HepG2 (cell line): ENCODE measurements around the gene TPST2. TPM values are rescaled to one million over a fixed set of nuclear protein-coding genes. Genes with fewer than 3 reads are reported as not detected.

Experiments used
- ATAC-seq: fragments of 200-7000 bp; cut with Tn5 transposase; 3 replicates; pipeline ENCODE4 v1.9.1; 2020; ENCODE audit warnings: mild to moderate bottlenecking, moderate library complexity
- BruUV-seq: library from RNA; stranded (reverse); fragments of 400-500 nt; replicated peaks from 2 replicates; lab custom pipeline; 2021; lab: Mats Ljungman, UMichigan
- CTCF ChIA-PET: fragments of 300-600 bp; formaldehyde crosslinking; extraction: SDS; loops from one replicate; lab custom pipeline; 2021; ENCODE audit warnings: low total read pairs, inconsistent platforms, low intra/inter-chr PET ratio; lab: Yijun Ruan, JAX
- POLR2A ChIA-PET: fragments of 350-600 bp; sonication (Branson Sonifier 250); formaldehyde crosslinking; loops from one replicate; lab custom pipeline; 2020; ENCODE audit warnings: antibody characterized with exemption, inconsistent platforms; lab: Yijun Ruan, JAX
- DNase-seq: peaks from one replicate; pipeline ENCODE4 v3.0.0-alpha.2; 2015; ENCODE audit warnings: low spot score
- FAIRE-seq: peaks from 3 replicates; lab custom pipeline; 2011; peaks lifted over from hg19 to GRCh38; lab: Jason Lieb, UNC
- H2AFZ ChIP-seq: one replicate; pipeline ENCODE4 v1.6.1; 2011; ENCODE audit warnings: low read length, inconsistent platforms
- H3K27ac ChIP-seq: fragments of 300-600 bp; 3 replicates; pipeline ENCODE4 v1.8.0; 2011; ENCODE audit warnings: mixed run types, mild to moderate bottlenecking, mixed read lengths, low read length, inconsistent platforms; ENCODE audit not compliant: insufficient read depth; ENCODE audit errors: extremely low read length
- H3K27me3 ChIP-seq, 2 experiments: fragments of 200-600 bp in 1 of 2; 2 replicates in 1 of 2; 3 replicates in 1 of 2; pipeline versions ENCODE4 v1.6.0 to v1.8.0; 2011; ENCODE audit warnings: low read length in 2 of 2, mild to moderate bottlenecking in 2 of 2, moderate library complexity in 2 of 2, inconsistent platforms in 1 of 2; ENCODE audit not compliant: insufficient read depth in 2 of 2, control insufficient read depth in 1 of 2
- H3K36me3 ChIP-seq, 2 experiments: fragments of 200-600 bp in 1 of 2; replicated peaks in 1 of 2; 2 replicates in 1 of 2; 3 replicates in 1 of 2; pipeline versions ENCODE4 v1.5.1 to v1.8.0; 2011; ENCODE audit warnings: low read length in 2 of 2, inconsistent platforms in 1 of 2; ENCODE audit not compliant: insufficient read depth in 2 of 2, control insufficient read depth in 1 of 2
- H3K4me1 ChIP-seq: 2 replicates; pipeline ENCODE4 v1.5.1; 2012; ENCODE audit warnings: low read length, inconsistent platforms; ENCODE audit not compliant: insufficient read depth
- H3K4me2 ChIP-seq: 2 replicates; pipeline ENCODE4 v1.6.0; 2011; ENCODE audit warnings: low read depth, low read length, inconsistent platforms
- H3K4me3 ChIP-seq, 3 experiments: fragments of 200-600 bp in 1 of 3; sonication (generic), shearing (Covaris generic) in 1 of 3; replicated peaks in 1 of 3; 2 replicates each; pipeline ENCODE4 v1.5.1; 2011 to 2016; ENCODE audit warnings: low read length in 3 of 3, inconsistent platforms in 2 of 3, low read depth in 2 of 3, mild to moderate bottlenecking in 2 of 3, control low read depth in 1 of 3, mixed read lengths in 1 of 3; ENCODE audit not compliant: insufficient read depth in 1 of 3
- H3K79me2 ChIP-seq: one replicate; pipeline ENCODE4 v1.6.1; 2011; ENCODE audit warnings: low read length, inconsistent platforms; ENCODE audit not compliant: insufficient read depth
- H3K9ac ChIP-seq: 2 replicates; pipeline ENCODE4 v1.6.0; 2011; ENCODE audit warnings: mild to moderate bottlenecking, low read depth, low read length, inconsistent platforms; ENCODE audit not compliant: insufficient read depth
- H3K9me3 ChIP-seq: 2 replicates; pipeline ENCODE4 v1.5.1; 2012; ENCODE audit warnings: mild to moderate bottlenecking, low read length
- H4K20me1 ChIP-seq: 2 replicates; pipeline ENCODE4 v1.6.0; 2011; ENCODE audit warnings: inconsistent platforms, mild to moderate bottlenecking, low read length, moderate library complexity; ENCODE audit not compliant: insufficient read depth
- ATAD3A ChIP-seq: sonication (generic); formaldehyde crosslinking; IDR thresholded peaks from 2 replicates; pipeline ENCODE4 v1.4.0; 2020; ENCODE audit warnings: missing genetic modification reagents
- HOXA5 ChIP-seq: sonication (generic); formaldehyde crosslinking; IDR thresholded peaks from 2 replicates; pipeline ENCODE4 v1.4.0; 2020; ENCODE audit warnings: missing genetic modification reagents
- MNT ChIP-seq: fragments of 450-650 bp; IDR thresholded peaks from 2 replicates; pipeline ENCODE4 v1.6.1; 2016
- NFE2 ChIP-seq: sonication (generic); formaldehyde crosslinking; IDR thresholded peaks from 2 replicates; pipeline ENCODE4 v1.4.0; 2020; ENCODE audit warnings: missing genetic modification reagents
- RARA ChIP-seq: IDR thresholded peaks from 2 replicates; pipeline ENCODE4 v1.6.1; 2016; ENCODE audit warnings: missing genetic modification reagents, missing compliant biosample characterization
- SMC3 ChIP-seq: IDR thresholded peaks from 2 replicates; pipeline ENCODE4 v1.6.1; 2011; ENCODE audit warnings: low read length, improper control_type of control experiment
- TP53 ChIP-seq: sonication (generic); formaldehyde crosslinking; conservative IDR thresholded peaks from 2 replicates; pipeline ENCODE4 v1.4.0; 2020; ENCODE audit warnings: missing genetic modification reagents
- ZBTB7A ChIP-seq: sonication (generic); formaldehyde crosslinking; IDR thresholded peaks from 2 replicates; pipeline ENCODE4 v1.8.0; 2022; ENCODE audit warnings: mild to moderate bottlenecking, missing genetic modification reagents
- ZFP36L2 ChIP-seq: sonication (generic); formaldehyde crosslinking; IDR thresholded peaks from 2 replicates; pipeline ENCODE4 v1.4.0; 2020; ENCODE audit warnings: missing genetic modification reagents
- ZMYM2 ChIP-seq: sonication (generic); formaldehyde crosslinking; IDR thresholded peaks from 2 replicates; pipeline ENCODE4 v1.8.0; 2022; ENCODE audit warnings: mild to moderate bottlenecking, missing genetic modification reagents
- ZNF343 ChIP-seq: sonication (generic); formaldehyde crosslinking; IDR thresholded peaks from 2 replicates; pipeline ENCODE4 v1.4.0; 2020; ENCODE audit warnings: mild to moderate bottlenecking, missing genetic modification reagents
- ZNF367 ChIP-seq: sonication (generic); formaldehyde crosslinking; IDR thresholded peaks from 2 replicates; pipeline ENCODE4 v1.4.0; 2020; ENCODE audit warnings: missing genetic modification reagents, borderline replicate concordance
- ZNF781 ChIP-seq: sonication (generic); formaldehyde crosslinking; IDR thresholded peaks from 2 replicates; pipeline ENCODE4 v1.5.1; 2020; ENCODE audit warnings: borderline replicate concordance, mild to moderate bottlenecking, missing genetic modification reagents; ENCODE audit errors: not compliant biosample characterization
- ZNF800 ChIP-seq: sonication (generic); formaldehyde crosslinking; IDR thresholded peaks from 2 replicates; pipeline ENCODE4 v1.4.0; 2020; ENCODE audit warnings: missing genetic modification reagents
- ZSCAN31 ChIP-seq: sonication (generic); formaldehyde crosslinking; IDR thresholded peaks from 2 replicates; pipeline ENCODE4 v1.5.0; 2020; ENCODE audit warnings: low read depth, mild to moderate bottlenecking, missing genetic modification reagents
- WGBS: methylation state at CpG from one replicate; pipeline ENCODE4 v1.1.6; 2017; ENCODE audit warnings: low lambda C conversion rate; 5-methylcytosine and 5-hydroxymethylcytosine counted together
- in situ Hi-C: cut with HindIII; loops from 2 replicates; pipeline ENCODE4 v1.10.0; 2017; ENCODE audit warnings: low pct_unique_long_range_greater_than_20kb; ENCODE audit not compliant: extremely low pct_ligation_motif_present
- intact Hi-C: fragments of 100-400 bp; cut with micrococcal nuclease; formaldehyde crosslinking; loops from one replicate; pipeline ENCODE4 v1.10.0; 2022; ENCODE audit not compliant: unreplicated experiment
- polyA plus RNA-seq, 8 experiments: library from polyadenylated mRNA; depleted of rRNA in 3 of 8; stranded (reverse) in 7 of 8; unstranded in 1 of 8; fragments of >200 nt; fragmentation: Illumina TruSeq in 4 of 8; extraction: Trizol in 4 of 8; gene quantifications; 2 replicates each; pipeline versions ENCODE4 v1.2.1 to v1.2.3, GENCODE V29; 2011 to 2016; ENCODE audit warnings: low read depth in 4 of 8, missing spikeins in 1 of 8, mixed read lengths in 1 of 8; ENCODE audit not compliant: insufficient read depth in 1 of 8
- total RNA-seq, 5 experiments: library from RNA; depleted of rRNA; stranded (reverse); fragments of >200 nt; fragmentation: Illumina TruSeq; extraction: Trizol; gene quantifications; 2 replicates each; pipeline ENCODE4 v1.2.3, GENCODE V29; 2016; ENCODE audit warnings: low read depth in 1 of 5
- TF ChIP-seq, protein P1 (sequence below): sonication (generic); formaldehyde crosslinking; IDR thresholded peaks from 2 replicates; pipeline ENCODE4 v1.5.0; 2020; ENCODE audit warnings: missing genetic modification reagents, mild to moderate bottlenecking, borderline replicate concordance
- TF ChIP-seq, protein P2 (sequence below): sonication (generic); formaldehyde crosslinking; IDR thresholded peaks from 2 replicates; pipeline ENCODE4 v1.4.0; 2020; ENCODE audit warnings: mild to moderate bottlenecking, low read depth, missing genetic modification reagents
- TF ChIP-seq, protein P3 (sequence below): sonication (generic); formaldehyde crosslinking; IDR thresholded peaks from 2 replicates; pipeline ENCODE4 v1.5.0; 2020; ENCODE audit warnings: missing genetic modification reagents

The TPST2 gene
- total and polyA plus RNA-seq, 2 of the 13 experiments (the other 11 are each of a cell fraction or from before 2014, with no cell fraction given) = 15.2 to 23.8 TPM

- TF ChIP-seq NFE2 (CRISPR knock-in tag) = no peak
These were observed 24.0 kb downstream of the TPST2 start (continued) for GRCh38 chr22:26565889-26566288.

DNA sequence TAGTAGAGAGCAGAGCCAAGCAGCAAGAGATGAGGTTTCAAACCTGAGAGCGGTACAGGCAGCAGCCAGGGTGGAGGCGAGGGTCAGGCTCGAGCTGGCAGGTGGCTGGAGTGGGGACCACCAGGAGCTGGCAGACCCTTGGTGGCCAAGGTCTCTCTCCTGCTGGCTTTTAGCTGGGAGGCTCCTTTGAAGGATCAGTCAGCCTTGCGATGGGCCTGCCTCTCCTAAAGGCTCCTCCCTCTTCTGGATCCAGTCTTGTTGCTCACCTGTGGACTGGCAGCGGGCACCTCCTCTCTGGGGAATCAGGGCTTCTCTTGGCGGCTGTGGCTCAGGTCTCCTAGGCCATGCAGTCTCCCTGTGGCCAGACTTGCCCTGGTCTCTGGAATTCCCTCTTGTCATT is 24.8 kb downstream of the TPST2 start:
- no peaks in the 10 kb centered on the region for H4K20me1 ChIP-seq
- no peak overlapping the region for H3K4me3 ChIP-seq
- H3K36me3 ChIP-seq = peaks cover 0 to 3% of the 10 kb centered on the region in 2 experiments; a peak in 1 of 5 replicates
- no TSS peak for BruUV-seq
- no peak overlapping the region for H3K9ac ChIP-seq
- whole genome bisulfite sequencing = 98% methylated on average over 5 of the region's 6 CpGs
- POLR2A ChIA-PET = no interaction called here
- in situ Hi-C loops = no loop called here
- H3K4me2 ChIP-seq = no peak overlapping the region
- H3K27ac ChIP-seq = no peak overlapping the region
- H2AFZ ChIP-seq = no peak overlapping the region
- TF ChIP-seq MNT (no peak), SMC3 (no peak), ATAD3A (CRISPR knock-in tag) (no peak), ZBTB7A (no peak), HOXA5 (CRISPR knock-in tag) (no peak), ZNF800 (no peak), RARA (no peak), ZFP36L2 (CRISPR knock-in tag) (no peak), ZNF343 (CRISPR knock-in tag) (no peak), ZMYM2 (CRISPR knock-in tag) (no peak), ZNF781 (CRISPR knock-in tag) (no peak), TP53 (CRISPR knock-in tag) (no peak), ZSCAN31 (CRISPR knock-in tag) (no peak), ZNF367 (CRISPR knock-in tag) (no peak)
- TF ChIP-seq, protein P1, sequence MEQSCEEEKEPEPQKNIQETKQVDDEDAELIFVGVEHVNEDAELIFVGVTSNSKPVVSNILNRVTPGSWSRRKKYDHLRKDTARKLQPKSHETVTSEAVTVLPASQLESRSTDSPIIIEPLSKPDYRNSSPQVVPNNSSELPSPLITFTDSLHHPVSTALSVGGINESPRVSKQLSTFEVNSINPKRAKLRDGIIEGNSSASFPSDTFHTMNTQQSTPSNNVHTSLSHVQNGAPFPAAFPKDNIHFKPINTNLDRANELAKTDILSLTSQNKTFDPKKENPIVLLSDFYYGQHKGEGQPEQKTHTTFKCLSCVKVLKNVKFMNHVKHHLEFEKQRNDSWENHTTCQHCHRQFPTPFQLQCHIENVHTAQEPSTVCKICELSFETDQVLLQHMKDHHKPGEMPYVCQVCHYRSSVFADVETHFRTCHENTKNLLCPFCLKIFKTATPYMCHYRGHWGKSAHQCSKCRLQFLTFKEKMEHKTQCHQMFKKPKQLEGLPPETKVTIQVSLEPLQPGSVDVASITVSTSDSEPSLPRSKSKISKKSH (CRISPR knock-in tag) = no peak
- TF ChIP-seq, protein P2, sequence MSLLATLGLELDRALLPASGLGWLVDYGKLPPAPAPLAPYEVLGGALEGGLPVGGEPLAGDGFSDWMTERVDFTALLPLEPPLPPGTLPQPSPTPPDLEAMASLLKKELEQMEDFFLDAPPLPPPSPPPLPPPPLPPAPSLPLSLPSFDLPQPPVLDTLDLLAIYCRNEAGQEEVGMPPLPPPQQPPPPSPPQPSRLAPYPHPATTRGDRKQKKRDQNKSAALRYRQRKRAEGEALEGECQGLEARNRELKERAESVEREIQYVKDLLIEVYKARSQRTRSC = no peak
- TF ChIP-seq, protein P3, sequence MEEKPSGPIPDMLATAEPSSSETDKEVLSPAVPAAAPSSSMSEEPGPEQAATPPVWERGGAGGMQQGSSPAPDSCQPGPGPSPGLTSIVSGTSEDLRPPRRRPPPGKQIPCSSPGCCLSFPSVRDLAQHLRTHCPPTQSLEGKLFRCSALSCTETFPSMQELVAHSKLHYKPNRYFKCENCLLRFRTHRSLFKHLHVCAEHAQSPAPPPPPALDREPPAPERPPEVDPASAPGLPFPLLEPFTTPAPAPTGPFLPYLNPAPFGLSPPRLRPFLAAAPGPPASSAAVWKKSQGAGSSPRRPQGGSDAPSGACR = no peak
- intact Hi-C loops = no loop called here
- H3K27me3 ChIP-seq = no peaks in the 10 kb centered on the region
- H3K4me1 ChIP-seq = no peaks in the 10 kb centered on the region
- H3K9me3 ChIP-seq = no peaks in the 10 kb centered on the region
- FAIRE-seq (no peak), DNase-seq (no peak), ATAC-seq (no peak)
- H3K79me2 ChIP-seq = no peaks in the 10 kb centered on the region
- CTCF ChIA-PET = no interaction called here
